WTC11 (cell line): Measurements from ENCODE around the gene COL6A3. TPM values are rescaled to one million over a fixed set of nuclear protein-coding genes. Genes with fewer than 3 reads are reported as not detected.

Experiments used
- ATAC-seq: fragments of 200-7000 bp; cut with Tn5 transposase; 2 replicates; pipeline ENCODE4 v1.10.0; 2021; ENCODE audit warnings: mild to moderate bottlenecking, moderate library complexity
- CTCF ChIA-PET: fragments of 300-600 bp; sonication (Branson Sonifier 250); formaldehyde crosslinking; loops from one replicate; lab custom pipeline; 2021; ENCODE audit warnings: antibody characterized with exemption; lab: Charles Lee
- POLR2A ChIA-PET: fragments of 350-600 bp; sonication (Branson Sonifier 250); formaldehyde crosslinking; loops from one replicate; lab custom pipeline; 2021; ENCODE audit warnings: antibody characterized with exemption; lab: Charles Lee
- DNase-seq: peaks from one replicate; pipeline ENCODE4 v3.0.0; 2021; ENCODE audit warnings: low spot score
- H3K27ac Mint-ChIP-seq: 2 replicates; pipeline ENCODE4 v1.8.0; 2021; ENCODE audit warnings: mixed read lengths
- H3K27me3 Mint-ChIP-seq: 2 replicates; pipeline ENCODE4 v1.8.0; 2021; ENCODE audit warnings: low read depth, mild to moderate bottlenecking, moderate library complexity, mixed read lengths
- H3K36me3 Mint-ChIP-seq: 2 replicates; pipeline ENCODE4 v1.8.0; 2021; ENCODE audit warnings: mixed read lengths
- H3K4me1 Mint-ChIP-seq: 2 replicates; pipeline ENCODE4 v1.8.0; 2022; ENCODE audit warnings: mixed read lengths
- H3K4me3 Mint-ChIP-seq: 2 replicates; pipeline ENCODE4 v1.8.0; 2021; ENCODE audit warnings: mild to moderate bottlenecking, moderate library complexity, mixed read lengths
- H3K9me3 Mint-ChIP-seq: 2 replicates; pipeline ENCODE4 v1.8.0; 2021; ENCODE audit warnings: mixed read lengths
- ATF6 ChIP-seq: sonication (generic); formaldehyde crosslinking; IDR thresholded peaks from 2 replicates; pipeline ENCODE4 v1.8.1; 2023; ENCODE audit warnings: mild to moderate bottlenecking, missing genetic modification reagents
- CTCF ChIP-seq: fragments of 200-600 bp; IDR thresholded peaks from 2 replicates; pipeline ENCODE4 v1.8.0; 2022; ENCODE audit warnings: antibody characterized with exemption
- E2F5 ChIP-seq: sonication (generic); formaldehyde crosslinking; IDR thresholded peaks from 2 replicates; pipeline ENCODE4 v1.8.1; 2022; ENCODE audit warnings: mild to moderate bottlenecking, moderate library complexity, missing genetic modification reagents
- ELF4 ChIP-seq: sonication (generic); formaldehyde crosslinking; IDR thresholded peaks from 2 replicates; pipeline ENCODE4 v1.8.1; 2022; ENCODE audit warnings: low read depth, mild to moderate bottlenecking, moderate library complexity, missing genetic modification reagents
- EMX1 ChIP-seq: fragments of 250-450 bp; sonication (Bioruptor Pico); IDR thresholded peaks from 2 replicates; pipeline ENCODE4 v1.8.0; 2021; ENCODE audit warnings: mild to moderate bottlenecking
- GRHL2 ChIP-seq: fragments of 250-450 bp; sonication (Bioruptor Pico); IDR thresholded peaks from 2 replicates; pipeline ENCODE4 v1.8.0; 2022; ENCODE audit warnings: mild to moderate bottlenecking, moderate library complexity; ENCODE audit not compliant: insufficient replicate concordance, severe bottlenecking
- MAX ChIP-seq: sonication (generic); formaldehyde crosslinking; IDR thresholded peaks from 2 replicates; pipeline ENCODE4 v1.8.0; 2022; ENCODE audit warnings: mild to moderate bottlenecking, missing genetic modification reagents
- NR2C2 ChIP-seq: sonication (generic); formaldehyde crosslinking; IDR thresholded peaks from 2 replicates; pipeline ENCODE4 v1.8.0; 2022; ENCODE audit warnings: mild to moderate bottlenecking, missing genetic modification reagents
- PREB ChIP-seq: sonication (generic); formaldehyde crosslinking; IDR thresholded peaks from 2 replicates; pipeline ENCODE4 v1.8.1; 2022; ENCODE audit warnings: mild to moderate bottlenecking, missing genetic modification reagents, moderate library complexity, borderline replicate concordance
- STAT6 ChIP-seq: sonication (generic); formaldehyde crosslinking; conservative IDR thresholded peaks from 2 replicates; pipeline ENCODE4 v1.8.1; 2023; ENCODE audit warnings: mild to moderate bottlenecking, low read depth, missing genetic modification reagents, moderate library complexity
- TEAD1 ChIP-seq: sonication (generic); formaldehyde crosslinking; IDR thresholded peaks from 2 replicates; pipeline ENCODE4 v1.8.0; 2022; ENCODE audit warnings: mild to moderate bottlenecking, missing genetic modification reagents
- USF2 ChIP-seq: sonication (generic); formaldehyde crosslinking; IDR thresholded peaks from 2 replicates; pipeline ENCODE4 v1.8.1; 2023; ENCODE audit warnings: mild to moderate bottlenecking, missing genetic modification reagents, moderate library complexity
- ZNF396 ChIP-seq: fragments of 250-450 bp; sonication (Bioruptor Pico); IDR thresholded peaks from 2 replicates; pipeline ENCODE4 v1.8.0; 2021; ENCODE audit warnings: mild to moderate bottlenecking, moderate library complexity, borderline replicate concordance
- total RNA-seq: library from RNA; stranded (reverse); gene quantifications from 3 replicates; pipeline ENCODE4 v1.2.3, GENCODE V29; 2021

COL6A3 gene
- total RNA-seq, 1 experiment from 2014 or later = 2.6 TPM

- DNase-seq = no peak
- ATAC-seq = peak; percentile 13
- ChIA-PET POLR2A (no interaction called here), CTCF (interaction anchor here (1.0 to 1.8 kb wide), 5 partner anchors 49 to 195 kb away, joined by 4 to 11 read pairs (median 6); no protein-coding TSS in a partner anchor)
- no peaks in the 10 kb centered on the region for H3K9me3 Mint-ChIP-seq
- TF ChIP-seq PREB (CRISPR knock-in tag) (no peak), NR2C2 (no peak), STAT6 (CRISPR knock-in tag) (no peak), E2F5 (no peak), USF2 (CRISPR knock-in tag) (peak; percentile 56)
- peak overlapping the region; percentile 77 for H3K27ac Mint-ChIP-seq
- H3K4me3 Mint-ChIP-seq = peak overlapping the region; percentile 21; the same call in 1 of the 2 replicates
- peaks cover 31% of the 10 kb centered on the region for H3K4me1 Mint-ChIP-seq
- H3K27me3 Mint-ChIP-seq = no peaks in the 10 kb centered on the region
- no peaks in the 10 kb centered on the region for H3K36me3 Mint-ChIP-seq
These were observed 53.8 kb downstream of the COL6A3 start for GRCh38 chr2:237359894-237360780.

GRCh38 chr2:237359518-237359840 lies 54.5 kb downstream of the COL6A3 start:
- Mint-ChIP-seq H3K36me3 (no peaks in the 10 kb centered on the region), H3K27ac (peak overlapping the region; percentile 77), H3K4me3 (peak overlapping the region; percentile 21; the same call in 1 of the 2 replicates), H3K9me3 (no peaks in the 10 kb centered on the region), H3K4me1 (peaks cover 33% of the 10 kb centered on the region), H3K27me3 (no peaks in the 10 kb centered on the region)
- ATAC-seq = peak; percentile 10; the same call in 1 of the 2 replicates
- no peak for DNase-seq
- TF ChIP-seq EMX1 (CRISPR knock-in tag) (no peak), MAX (CRISPR knock-in tag) (peak; percentile 32; the same call in 1 of the 2 replicates)
- ChIA-PET POLR2A (interaction anchor here (1.0 kb wide), 1 partner anchor 14 kb away, joined by 3 read pairs; no protein-coding TSS in a partner anchor), CTCF (interaction anchor here (0.9 to 1.8 kb wide), 6 partner anchors 14 to 194 kb away, joined by 3 to 11 read pairs (median 5); no protein-coding TSS in a partner anchor)

GRCh38 chr2:237358721-237359517 lies 55.0 kb downstream of the COL6A3 start:
- H3K36me3 Mint-ChIP-seq = no peaks in the 10 kb centered on the region
- ChIA-PET POLR2A (interaction anchor here (0.6 to 1.0 kb wide), 3 partner anchors 13 to 273 kb away, joined by 3 read pairs; partner anchors contain the start of gene COPS8), CTCF (interaction anchor here (0.9 to 1.8 kb wide), 6 partner anchors 13 to 194 kb away, joined by 3 to 11 read pairs (median 5); no protein-coding TSS in a partner anchor)
- no peaks in the 10 kb centered on the region for H3K27me3 Mint-ChIP-seq
- 0 out of 2 replicates have a peak overlapping the region, but pooled peaks have one; percentile 11 for H3K4me3 Mint-ChIP-seq
- H3K4me1 Mint-ChIP-seq = peaks cover 38% of the 10 kb centered on the region
- ATAC-seq = peak; percentile 87
- no peaks in the 10 kb centered on the region for H3K9me3 Mint-ChIP-seq
- peak overlapping the region; percentile 83 for H3K27ac Mint-ChIP-seq
- DNase-seq = peak; percentile 44
- TF ChIP-seq NR2C2 (no peak), ELF4 (CRISPR knock-in tag) (no peak), ZNF396 (CRISPR knock-in tag) (no peak), TEAD1 (CRISPR knock-in tag) (0 out of 2 replicates have a peak, but pooled peaks have one; percentile 20), GRHL2 (CRISPR knock-in tag) (no peak), CTCF (no peak), USF2 (CRISPR knock-in tag) (no peak), ATF6 (CRISPR knock-in tag) (no peak)
